PC-9 (cell line): Measurements from ENCODE around the gene UBXN10. TPM values are rescaled to one million over a fixed set of nuclear protein-coding genes. Genes with fewer than 3 reads are reported as not detected.

Source experiments
- BruUV-seq: library from RNA; stranded (reverse); fragments of 400-500 nt; replicated peaks from 2 replicates; lab custom pipeline; 2021; lab: Mats Ljungman, UMichigan
- CTCF ChIA-PET: fragments of 300-600 bp; sonication (Branson Sonifier 250); formaldehyde crosslinking; loops from one replicate; lab custom pipeline; 2022; ENCODE audit warnings: antibody characterized with exemption; lab: Charles Lee
- POLR2A ChIA-PET: fragments of 300-600 bp; sonication (Branson Sonifier 250); formaldehyde crosslinking; loops from one replicate; lab custom pipeline; 2022; ENCODE audit warnings: antibody characterized with exemption; ENCODE audit not compliant: unreplicated experiment; lab: Charles Lee
- DNase-seq, 2 experiments: peaks; one replicate each; pipeline versions ENCODE4 v3.0.0 to v3.0.0-alpha.2; 2015 to 2022; ENCODE audit warnings: mixed read lengths in 1 of 2
- H2AFZ ChIP-seq: fragments of 200-600 bp; sonication (generic); 2 replicates; pipeline ENCODE4 v1.8.1; 2017; ENCODE audit warnings: antibody characterized with exemption
- H3F3A ChIP-seq: fragments of 200-600 bp; sonication (generic); 2 replicates; pipeline ENCODE4 v1.8.1; 2017; ENCODE audit warnings: antibody characterized with exemption, mild to moderate bottlenecking, low read depth; ENCODE audit not compliant: insufficient read depth
- H3K27ac ChIP-seq: fragments of 200-600 bp; sonication (generic); 2 replicates; pipeline ENCODE4 v1.6.1; 2016; ENCODE audit warnings: mixed run types
- H3K27me3 ChIP-seq: fragments of 200-600 bp; sonication (generic); 2 replicates; pipeline ENCODE4 v1.6.1; 2016; ENCODE audit warnings: low read depth, mixed run types; ENCODE audit not compliant: insufficient read depth
- H3K36me3 ChIP-seq: fragments of 200-600 bp; sonication (generic); 2 replicates; pipeline ENCODE4 v1.6.1; 2016; ENCODE audit warnings: low read depth, mixed run types
- H3K4me1 ChIP-seq: fragments of 200-600 bp; sonication (generic); replicated peaks from 2 replicates; pipeline ENCODE4 v1.6.1; 2016; ENCODE audit warnings: mixed run types; ENCODE audit not compliant: insufficient read depth
- H3K4me2 ChIP-seq: fragments of 200-600 bp; sonication (generic); 2 replicates; pipeline ENCODE4 v1.6.1; 2017; ENCODE audit warnings: mixed run types
- H3K4me3 ChIP-seq: fragments of 200-600 bp; sonication (generic); 2 replicates; pipeline ENCODE4 v1.6.1; 2016; ENCODE audit warnings: mixed run types
- H3K79me2 ChIP-seq: fragments of 200-600 bp; sonication (generic); 2 replicates; pipeline ENCODE4 v1.6.1; 2017; ENCODE audit warnings: low read depth, mixed run types
- H3K9me2 ChIP-seq: fragments of 200-600 bp; sonication (generic); 2 replicates; pipeline ENCODE4 v1.8.1; 2017; ENCODE audit warnings: mild to moderate bottlenecking; ENCODE audit not compliant: insufficient read depth
- H3K9me3 ChIP-seq: fragments of 200-600 bp; sonication (generic); 2 replicates; pipeline ENCODE4 v1.8.1; 2016; ENCODE audit warnings: low read depth; ENCODE audit not compliant: insufficient read depth
- H4K20me1 ChIP-seq: fragments of 200-600 bp; sonication (generic); 2 replicates; pipeline ENCODE4 v1.8.1; 2017; ENCODE audit not compliant: insufficient read depth
- CTCF ChIP-seq: fragments of 200-600 bp; sonication (generic); conservative IDR thresholded peaks from 2 replicates; pipeline ENCODE4 v1.6.1; 2017; ENCODE audit warnings: mixed run types, antibody characterized with exemption, mild to moderate bottlenecking, moderate library complexity
- EZH2 ChIP-seq: fragments of 200-600 bp; sonication (generic); IDR thresholded peaks from 2 replicates; pipeline ENCODE4 v1.8.0; 2017; ENCODE audit warnings: antibody characterized with exemption, low read depth
- intact Hi-C: fragments of 100-400 bp; cut with micrococcal nuclease; formaldehyde crosslinking; loops from one replicate; pipeline ENCODE4 v1.10.0; 2022; ENCODE audit not compliant: unreplicated experiment
- total RNA-seq: library from RNA; stranded (reverse); gene quantifications from 2 replicates; pipeline ENCODE4 v1.2.3, GENCODE V29; 2021

The UBXN10 gene
- total RNA-seq, 1 experiment from 2014 or later: 11.9 TPM

DNA sequence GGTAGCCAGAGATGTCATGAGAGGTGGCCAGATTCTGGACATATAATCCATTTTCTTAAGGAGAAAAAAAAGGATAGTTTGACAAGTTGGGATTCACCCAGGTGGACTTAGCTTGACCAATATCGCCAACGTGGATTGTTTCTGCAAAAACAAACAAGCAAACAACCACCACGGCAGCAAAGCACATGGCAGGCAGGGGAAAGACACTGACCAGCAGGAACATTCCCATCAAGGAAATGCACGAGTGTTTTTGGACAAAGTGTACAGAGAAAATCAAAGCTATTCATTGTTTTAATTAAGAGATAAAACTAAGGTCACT lies 9.5 kb downstream of the UBXN10 start:
- Histone ChIP-seq H3K27me3 (no peaks in the 10 kb centered on the region), H3K4me3 (no peak overlapping the region), H3K36me3 (0 out of 2 replicates have a peak, but pooled peaks cover 8% of the 10 kb centered on the region), H3K4me1 (peaks cover 23% of the 10 kb centered on the region), H3F3A (peaks cover 10% of the 10 kb centered on the region; the same call in 1 of the 2 replicates), H3K27ac (no peak overlapping the region), H4K20me1 (no peaks in the 10 kb centered on the region), H2AFZ (no peak overlapping the region), H3K4me2 (no peak overlapping the region), H3K79me2 (no peaks in the 10 kb centered on the region), H3K9me2 (no peaks in the 10 kb centered on the region), H3K9me3 (no peaks in the 10 kb centered on the region)
- DNase-seq: no peak
- ChIA-PET CTCF (interaction anchor here (1.0 to 1.1 kb wide), 2 partner anchors 9 to 29 kb away, joined by 3 read pairs; no protein-coding TSS in a partner anchor), POLR2A (no interaction called here)
- intact Hi-C loops: loop anchor here (5.0 kb wide), 1 partner anchor 93 kb away; no protein-coding TSS in a partner anchor
- no TSS peak for BruUV-seq
- TF ChIP-seq CTCF (peak; percentile 28; the same call in 1 of the 2 replicates), EZH2 (no peak)

- H3K27me3 ChIP-seq: no peaks in the 10 kb centered on the region
- H3K27ac ChIP-seq: no peak overlapping the region
- no peaks in the 10 kb centered on the region for H3K79me2 ChIP-seq
- no peak overlapping the region for H3K4me2 ChIP-seq
- ChIA-PET CTCF (no interaction called here), POLR2A (no interaction called here)
- DNase-seq: no peak
- H3K36me3 ChIP-seq: no peaks in the 10 kb centered on the region
- peaks cover 10% of the 10 kb centered on the region; the same call in 1 of the 2 replicates for H3F3A ChIP-seq
- H4K20me1 ChIP-seq: no peaks in the 10 kb centered on the region
- TF ChIP-seq EZH2 (no peak), CTCF (no peak)
- intact Hi-C loops: loop anchor here (5.0 kb wide), 1 partner anchor 95 kb away; no protein-coding TSS in a partner anchor
- no peaks in the 10 kb centered on the region for H3K9me2 ChIP-seq
- no peak overlapping the region for H3K4me3 ChIP-seq
- H2AFZ ChIP-seq: no peak overlapping the region
- BruUV-seq: no TSS peak
- H3K4me1 ChIP-seq: peaks cover 23% of the 10 kb centered on the region
- no peaks in the 10 kb centered on the region for H3K9me3 ChIP-seq
Observed at GRCh38 chr1:20197329-20197791, 11.5 kb downstream of the UBXN10 start.

GRCh38 chr1:20198296-20198695 lies 12.4 kb downstream of the UBXN10 start:
- TF ChIP-seq CTCF (no peak), EZH2 (no peak)
- no peak for DNase-seq
- Histone ChIP-seq H3K27me3 (no peaks in the 10 kb centered on the region), H3F3A (peaks cover 10% of the 10 kb centered on the region; the same call in 1 of the 2 replicates), H3K27ac (no peak overlapping the region), H3K36me3 (no peaks in the 10 kb centered on the region), H3K9me2 (no peaks in the 10 kb centered on the region), H2AFZ (no peak overlapping the region), H3K4me3 (no peak overlapping the region), H3K9me3 (no peaks in the 10 kb centered on the region), H3K79me2 (no peaks in the 10 kb centered on the region), H3K4me2 (no peak overlapping the region), H3K4me1 (peaks cover 23% of the 10 kb centered on the region), H4K20me1 (no peaks in the 10 kb centered on the region)
- BruUV-seq: no TSS peak
- ChIA-PET CTCF (no interaction called here), POLR2A (no interaction called here)
- intact Hi-C loops: loop anchor here (5.0 kb wide), 1 partner anchor 96 kb away; no protein-coding TSS in a partner anchor
